ENCODE data around the gene CCDC27.

CCDC27 gene

DNA sequence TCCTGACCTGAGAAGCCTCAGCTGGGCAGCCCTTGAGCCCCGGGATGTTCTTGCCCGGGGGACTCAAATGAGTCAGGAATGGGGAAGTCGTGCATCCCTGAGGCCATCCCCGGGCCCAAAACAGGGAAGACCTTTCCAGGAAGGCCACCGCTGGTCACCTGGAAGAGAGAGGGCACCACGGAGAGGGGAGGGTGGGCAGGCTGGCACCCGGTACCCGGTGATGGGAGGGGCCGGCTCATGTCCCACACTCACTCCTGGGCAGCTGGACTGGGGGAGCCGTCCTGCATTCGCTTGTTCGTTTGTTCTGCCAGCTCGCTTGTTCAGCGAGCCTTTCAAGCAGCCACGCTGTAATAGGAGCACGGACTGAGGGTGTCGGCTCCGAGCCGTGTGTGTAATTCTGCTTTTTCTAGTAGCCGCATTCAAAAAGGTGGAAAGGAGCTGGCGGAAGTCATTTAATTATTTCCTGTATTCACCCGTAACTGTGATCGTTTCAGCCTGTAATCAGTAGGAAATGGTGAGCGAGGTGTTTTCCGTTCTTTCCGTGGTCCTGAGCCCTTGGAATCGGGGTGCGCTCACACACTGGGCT, 48.4 kb upstream of the CCDC27 start:
- H3K36me3 ChIP-seq (ENCODE audit: control insufficient read depth, low read length): no peaks in the 10 kb centered on the region; the same call in 1 of the 2 replicates
- no peaks in the 10 kb centered on the region for H3K9me2 ChIP-seq (replicated peaks; ENCODE audit: control insufficient read depth, low read length)
- H3F3A ChIP-seq (ENCODE audit: control insufficient read depth, insufficient read depth): no peaks in the 10 kb centered on the region
- H3K9me3 ChIP-seq (ENCODE audit: control insufficient read depth, insufficient read depth, low read length): no peaks in the 10 kb centered on the region
- no peaks in the 10 kb centered on the region for H3K79me2 ChIP-seq (ENCODE audit: control insufficient read depth, low read length)
- peak overlapping the region; percentile 57 for H3K4me2 ChIP-seq (ENCODE audit: low read length)
- H4K20me1 ChIP-seq (ENCODE audit: control insufficient read depth, insufficient read depth, low read depth, low read length): no peaks in the 10 kb centered on the region; the same call in 1 of the 2 replicates
- H3K27me3 ChIP-seq (ENCODE audit: control insufficient read depth, low read length): no peaks in the 10 kb centered on the region
- TF ChIP-seq, protein P1, sequence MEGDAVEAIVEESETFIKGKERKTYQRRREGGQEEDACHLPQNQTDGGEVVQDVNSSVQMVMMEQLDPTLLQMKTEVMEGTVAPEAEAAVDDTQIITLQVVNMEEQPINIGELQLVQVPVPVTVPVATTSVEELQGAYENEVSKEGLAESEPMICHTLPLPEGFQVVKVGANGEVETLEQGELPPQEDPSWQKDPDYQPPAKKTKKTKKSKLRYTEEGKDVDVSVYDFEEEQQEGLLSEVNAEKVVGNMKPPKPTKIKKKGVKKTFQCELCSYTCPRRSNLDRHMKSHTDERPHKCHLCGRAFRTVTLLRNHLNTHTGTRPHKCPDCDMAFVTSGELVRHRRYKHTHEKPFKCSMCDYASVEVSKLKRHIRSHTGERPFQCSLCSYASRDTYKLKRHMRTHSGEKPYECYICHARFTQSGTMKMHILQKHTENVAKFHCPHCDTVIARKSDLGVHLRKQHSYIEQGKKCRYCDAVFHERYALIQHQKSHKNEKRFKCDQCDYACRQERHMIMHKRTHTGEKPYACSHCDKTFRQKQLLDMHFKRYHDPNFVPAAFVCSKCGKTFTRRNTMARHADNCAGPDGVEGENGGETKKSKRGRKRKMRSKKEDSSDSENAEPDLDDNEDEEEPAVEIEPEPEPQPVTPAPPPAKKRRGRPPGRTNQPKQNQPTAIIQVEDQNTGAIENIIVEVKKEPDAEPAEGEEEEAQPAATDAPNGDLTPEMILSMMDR (IDR thresholded peaks at IDR 0.05; ENCODE audit: low read depth, low read length, poor library complexity, severe bottlenecking): no peak
- no peak for TF ChIP-seq EZH2phosphoT487 (IDR thresholded peaks at IDR 0.05; ENCODE audit: borderline replicate concordance, low read length)
- no peak overlapping the region for H3K27ac ChIP-seq (ENCODE audit: low read depth, low read length)
- H3K4me3 ChIP-seq (ENCODE audit: low read length): peak overlapping the region; percentile 42
- peaks cover 17% of the 10 kb centered on the region for H3K4me1 ChIP-seq (ENCODE audit: control insufficient read depth, low read length)

DNA sequence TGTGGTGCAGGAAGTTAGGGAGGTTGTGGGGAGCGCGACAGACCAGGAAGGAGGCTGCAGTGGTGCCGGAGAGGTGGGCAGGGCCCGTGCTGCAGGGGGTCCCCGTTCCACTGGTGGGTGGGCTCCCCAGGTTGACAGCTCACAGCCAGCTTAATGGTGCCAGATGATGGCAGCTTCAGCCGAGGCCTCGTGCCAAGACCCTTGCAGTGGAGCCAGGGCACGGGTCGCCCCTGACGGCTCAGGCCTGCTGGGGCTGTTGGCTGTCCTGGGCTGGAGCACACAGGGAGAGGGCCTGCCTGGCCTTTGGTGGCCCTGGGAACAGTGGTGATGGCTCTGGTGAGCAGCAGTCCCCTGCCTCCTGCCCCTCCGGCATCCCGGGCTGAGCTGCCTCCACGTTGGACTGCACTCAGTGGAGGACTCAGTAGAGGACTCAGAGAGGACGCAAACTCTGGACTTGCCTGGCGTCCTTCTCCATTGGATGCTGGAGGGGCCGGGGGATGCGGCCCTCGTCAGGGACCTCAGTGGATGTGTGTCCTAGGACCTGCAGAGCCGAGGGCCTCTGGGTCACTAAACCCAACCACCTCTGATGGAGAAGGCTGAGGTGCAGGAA, 46.8 kb upstream of the CCDC27 start:
- Histone ChIP-seq H3K27me3 (ENCODE audit: control insufficient read depth, low read length) (no peaks in the 10 kb centered on the region), H3K27ac (ENCODE audit: low read depth, low read length) (no peak overlapping the region), H3K9me2 (replicated peaks; ENCODE audit: control insufficient read depth, low read length) (no peaks in the 10 kb centered on the region), H3K4me2 (ENCODE audit: low read length) (no peak overlapping the region), H3F3A (ENCODE audit: control insufficient read depth, insufficient read depth) (no peaks in the 10 kb centered on the region), H3K4me3 (ENCODE audit: low read length) (no peak overlapping the region), H3K79me2 (ENCODE audit: control insufficient read depth, low read length) (no peaks in the 10 kb centered on the region), H3K4me1 (ENCODE audit: control insufficient read depth, low read length) (peaks cover 17% of the 10 kb centered on the region), H3K9me3 (ENCODE audit: control insufficient read depth, insufficient read depth, low read length) (no peaks in the 10 kb centered on the region), H4K20me1 (ENCODE audit: control insufficient read depth, insufficient read depth, low read depth, low read length) (no peaks in the 10 kb centered on the region; the same call in 1 of the 2 replicates), H3K36me3 (ENCODE audit: control insufficient read depth, low read length) (no peaks in the 10 kb centered on the region; the same call in 1 of the 2 replicates)
- TF ChIP-seq EZH2phosphoT487 (IDR thresholded peaks at IDR 0.05; ENCODE audit: borderline replicate concordance, low read length): no peak
- TF ChIP-seq, protein P1 (IDR thresholded peaks at IDR 0.05; ENCODE audit: low read depth, low read length, poor library complexity, severe bottlenecking): no peak

DNA sequence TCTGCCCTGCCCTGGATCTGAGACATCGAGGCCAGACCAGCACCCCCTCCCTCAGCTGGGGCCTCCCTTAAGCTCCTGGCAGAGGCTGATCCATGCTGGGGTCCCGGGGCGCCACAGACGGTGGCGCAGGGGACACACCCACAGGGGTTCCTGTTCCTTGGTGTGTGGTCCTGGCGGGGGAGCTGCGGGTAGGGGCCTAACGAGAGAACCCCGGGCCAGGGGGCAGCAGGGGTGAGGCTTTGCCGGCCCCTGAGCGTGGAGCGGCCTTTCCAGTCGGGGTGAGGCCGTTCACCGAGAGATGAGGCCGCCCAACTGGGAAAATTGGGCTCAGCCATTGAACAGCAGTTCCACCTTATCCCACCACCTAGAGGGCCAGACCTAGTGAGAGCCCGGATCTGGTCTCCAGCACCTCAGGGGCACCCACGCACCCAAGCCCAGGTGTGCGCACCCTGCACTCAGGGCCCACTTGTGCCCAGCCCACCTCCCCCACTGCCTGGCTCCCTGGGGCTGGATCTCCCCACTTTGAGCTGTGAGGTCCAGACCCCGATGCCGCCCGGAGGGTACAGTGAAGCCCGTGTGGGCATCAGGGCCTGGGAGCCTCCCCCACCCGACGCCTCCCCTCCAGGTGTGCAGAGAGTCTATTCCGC, 45.5 kb upstream of the CCDC27 start:
- Histone ChIP-seq H3K27me3 (ENCODE audit: control insufficient read depth, low read length) (no peaks in the 10 kb centered on the region), H3K36me3 (ENCODE audit: control insufficient read depth, low read length) (no peaks in the 10 kb centered on the region; the same call in 1 of the 2 replicates), H3K4me1 (ENCODE audit: control insufficient read depth, low read length) (peaks cover 17% of the 10 kb centered on the region), H3F3A (ENCODE audit: control insufficient read depth, insufficient read depth) (no peaks in the 10 kb centered on the region), H3K27ac (ENCODE audit: low read depth, low read length) (no peak overlapping the region), H3K4me3 (ENCODE audit: low read length) (no peak overlapping the region), H3K9me3 (ENCODE audit: control insufficient read depth, insufficient read depth, low read length) (no peaks in the 10 kb centered on the region), H3K9me2 (replicated peaks; ENCODE audit: control insufficient read depth, low read length) (no peaks in the 10 kb centered on the region), H3K79me2 (ENCODE audit: control insufficient read depth, low read length) (no peaks in the 10 kb centered on the region), H3K4me2 (ENCODE audit: low read length) (no peak overlapping the region), H4K20me1 (ENCODE audit: control insufficient read depth, insufficient read depth, low read depth, low read length) (no peaks in the 10 kb centered on the region; the same call in 1 of the 2 replicates)
- TF ChIP-seq, protein P1 (IDR thresholded peaks at IDR 0.05; ENCODE audit: low read depth, low read length, poor library complexity, severe bottlenecking): no peak
- TF ChIP-seq EZH2phosphoT487 (IDR thresholded peaks at IDR 0.05; ENCODE audit: borderline replicate concordance, low read length): no peak

Measured in DOHH2 (cell line).